BLaER1 (cell line): ENCODE results near the gene TMEM30B.
"Not testable (repeated sequence)": the region's sequence is repeated elsewhere in the genome, so short reads cannot be mapped to it uniquely, and the experiment has no call there.

ENCODE experiments used
- H3K27ac ChIP-seq: shearing (Covaris generic); formaldehyde crosslinking; 2 replicates; pipeline ENCODE4 v1.8.1; 2022
- H3K27me3 ChIP-seq: shearing (Covaris generic); formaldehyde crosslinking; 2 replicates; pipeline ENCODE4 v1.8.1; 2022
- H3K36me3 ChIP-seq: shearing (Covaris generic); formaldehyde crosslinking; 2 replicates; pipeline ENCODE4 v1.8.1; 2022
- H3K4me1 ChIP-seq: shearing (Covaris generic); formaldehyde crosslinking; 2 replicates; pipeline ENCODE4 v1.8.1; 2022
- H3K4me2 ChIP-seq: shearing (Covaris generic); formaldehyde crosslinking; 2 replicates; pipeline ENCODE4 v1.8.1; 2022
- H3K4me3 ChIP-seq: shearing (Covaris generic); formaldehyde crosslinking; 2 replicates; pipeline ENCODE4 v1.8.1; 2022
- H3K9ac ChIP-seq: shearing (Covaris generic); formaldehyde crosslinking; 2 replicates; pipeline ENCODE4 v1.8.1; 2022
- H3K9me3 ChIP-seq: shearing (Covaris generic); formaldehyde crosslinking; 2 replicates; pipeline ENCODE4 v1.8.1; 2022
- H4K20me1 ChIP-seq: shearing (Covaris generic); formaldehyde crosslinking; 2 replicates; pipeline ENCODE4 v1.8.1; 2022
- Cebpa-rat ChIP-seq: shearing (Covaris generic); IDR thresholded peaks from 2 replicates; pipeline ENCODE4 v1.8.1; 2022

Gene TMEM30B

GRCh38 chr14:61246721-61247120 lies 34.4 kb downstream of the TMEM30B start:
- Histone ChIP-seq H3K9ac (no peak overlapping the region), H3K27me3 (no peaks in the 10 kb centered on the region), H3K36me3 (no peaks in the 10 kb centered on the region), H3K9me3 (peaks cover 8% of the 10 kb centered on the region), H3K4me2 (no peak overlapping the region), H3K4me1 (no peaks in the 10 kb centered on the region), H4K20me1 (no peaks in the 10 kb centered on the region), H3K4me3 (no peak overlapping the region), H3K27ac (no peak overlapping the region)
- no peak for TF ChIP-seq Cebpa-rat

- H3K4me3 ChIP-seq, result no peak overlapping the region
- H3K27me3 ChIP-seq, result no peaks in the 10 kb centered on the region
- no peak for TF ChIP-seq Cebpa-rat
- H4K20me1 ChIP-seq, result no peaks in the 10 kb centered on the region
- no peak overlapping the region for H3K27ac ChIP-seq
- no peaks in the 10 kb centered on the region; the same call in 1 of the 2 replicates for H3K4me1 ChIP-seq
- no peak overlapping the region for H3K9ac ChIP-seq
- no peaks in the 10 kb centered on the region; the same call in 1 of the 2 replicates for H3K36me3 ChIP-seq
- peaks cover 35% of the 10 kb centered on the region for H3K9me3 ChIP-seq
- no peak overlapping the region for H3K4me2 ChIP-seq
Measured at GRCh38 chr14:61244009-61244408, 37.1 kb downstream of the TMEM30B start.

- Histone ChIP-seq H3K4me2 (no peak overlapping the region), H3K9ac (no peak overlapping the region), H3K4me1 (no peaks in the 10 kb centered on the region; the same call in 1 of the 2 replicates), H3K4me3 (no peak overlapping the region), H3K27me3 (no peaks in the 10 kb centered on the region), H3K27ac (no peak overlapping the region), H3K9me3 (peaks cover 36% of the 10 kb centered on the region), H3K36me3 (no peaks in the 10 kb centered on the region; the same call in 1 of the 2 replicates), H4K20me1 (no peaks in the 10 kb centered on the region)
- no peak for TF ChIP-seq Cebpa-rat
Measured at GRCh38 chr14:61240206-61240605, 40.9 kb downstream of the TMEM30B start.

DNA sequence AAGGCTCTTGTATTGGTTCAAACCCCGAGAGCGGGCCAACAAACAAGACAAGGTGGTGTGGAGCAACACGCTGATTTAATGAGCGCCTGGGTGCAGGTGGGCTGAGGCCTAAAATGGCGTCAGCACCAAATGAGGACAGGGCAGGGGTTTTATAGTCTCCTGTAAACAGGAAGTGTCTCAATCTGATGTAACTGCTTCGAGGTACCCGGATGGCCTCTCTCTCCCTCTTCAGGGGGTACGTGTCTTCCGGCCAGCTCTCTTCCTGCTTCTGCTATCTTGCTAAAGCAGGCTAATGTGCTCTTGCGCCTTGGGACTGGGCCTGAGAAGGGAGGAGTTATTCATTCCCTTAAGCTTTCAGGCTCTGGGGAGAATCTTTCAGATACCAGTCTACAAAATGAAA lies 41.9 kb downstream of the TMEM30B start:
- peaks cover 36% of the 10 kb centered on the region for H3K9me3 ChIP-seq
- not testable (repeated sequence) for H3K4me2 ChIP-seq, H4K20me1 ChIP-seq, H3K27ac ChIP-seq, H3K4me3 ChIP-seq, H3K4me1 ChIP-seq, H3K27me3 ChIP-seq, H3K36me3 ChIP-seq, H3K9ac ChIP-seq

- Histone ChIP-seq H3K27me3 (no peaks in the 10 kb centered on the region), H3K36me3 (no peaks in the 10 kb centered on the region; the same call in 1 of the 2 replicates), H3K9ac (no peak overlapping the region), H3K27ac (no peak overlapping the region), H3K4me3 (no peak overlapping the region), H4K20me1 (no peaks in the 10 kb centered on the region), H3K4me1 (no peaks in the 10 kb centered on the region; the same call in 1 of the 2 replicates), H3K4me2 (no peak overlapping the region), H3K9me3 (peaks cover 36% of the 10 kb centered on the region)
- TF ChIP-seq Cebpa-rat, result no peak
Measured at GRCh38 chr14:61238611-61239245, 42.4 kb downstream of the TMEM30B start.

GRCh38 chr14:61234215-61234916 lies 46.8 kb downstream of the TMEM30B start:
- Histone ChIP-seq H3K9ac (no peak overlapping the region), H3K4me2 (no peak overlapping the region), H3K4me1 (no peaks in the 10 kb centered on the region), H3K9me3 (peaks cover 4% of the 10 kb centered on the region; the same call in 1 of the 2 replicates), H3K27ac (no peak overlapping the region), H3K27me3 (no peaks in the 10 kb centered on the region), H3K36me3 (no peaks in the 10 kb centered on the region), H3K4me3 (no peak overlapping the region), H4K20me1 (no peaks in the 10 kb centered on the region)
- TF ChIP-seq Cebpa-rat, result no peak

GRCh38 chr14:61233436-61233956 lies 47.6 kb downstream of the TMEM30B start:
- no peak for TF ChIP-seq Cebpa-rat
- Histone ChIP-seq H3K4me3 (no peak overlapping the region), H3K9ac (no peak overlapping the region), H3K4me1 (no peaks in the 10 kb centered on the region), H3K27me3 (no peaks in the 10 kb centered on the region), H3K9me3 (no peaks in the 10 kb centered on the region), H3K27ac (no peak overlapping the region), H3K4me2 (no peak overlapping the region), H3K36me3 (no peaks in the 10 kb centered on the region), H4K20me1 (no peaks in the 10 kb centered on the region)

GRCh38 chr14:61231810-61232209 lies 49.3 kb downstream of the TMEM30B start:
- Histone ChIP-seq H3K4me1 (no peaks in the 10 kb centered on the region), H3K27me3 (no peaks in the 10 kb centered on the region), H3K9me3 (no peaks in the 10 kb centered on the region), H3K9ac (no peak overlapping the region), H3K36me3 (no peaks in the 10 kb centered on the region), H3K4me2 (no peak overlapping the region), H3K27ac (no peak overlapping the region), H4K20me1 (no peaks in the 10 kb centered on the region), H3K4me3 (no peak overlapping the region)
- no peak for TF ChIP-seq Cebpa-rat

GRCh38 chr14:61229981-61230380 lies 51.2 kb downstream of the TMEM30B start:
- Histone ChIP-seq H3K4me3 (no peak overlapping the region), H3K27ac (no peak overlapping the region), H4K20me1 (no peaks in the 10 kb centered on the region), H3K4me2 (no peak overlapping the region), H3K9ac (no peak overlapping the region), H3K4me1 (no peaks in the 10 kb centered on the region), H3K27me3 (no peaks in the 10 kb centered on the region), H3K9me3 (no peaks in the 10 kb centered on the region), H3K36me3 (no peaks in the 10 kb centered on the region)
- no peak for TF ChIP-seq Cebpa-rat

- H4K20me1 ChIP-seq, result no peaks in the 10 kb centered on the region
- H3K9ac ChIP-seq, result no peak overlapping the region
- H3K4me2 ChIP-seq, result no peak overlapping the region
- no peaks in the 10 kb centered on the region for H3K27me3 ChIP-seq
- no peak overlapping the region for H3K4me3 ChIP-seq
- no peak for TF ChIP-seq Cebpa-rat
- H3K36me3 ChIP-seq, result no peaks in the 10 kb centered on the region
- H3K9me3 ChIP-seq, result no peaks in the 10 kb centered on the region
- H3K27ac ChIP-seq, result no peak overlapping the region
- no peaks in the 10 kb centered on the region for H3K4me1 ChIP-seq
Measured at GRCh38 chr14:61229475-61229888, 51.7 kb downstream of the TMEM30B start.
